ENCODE results near the gene SOAT1. TPM values are rescaled to one million over a fixed set of nuclear protein-coding genes. Genes with fewer than 3 reads are reported as not detected.

The SOAT1 gene
- polyA plus RNA-seq, 2 of the 4 experiments (the other 2 are of a cell fraction): 19.0 to 62.1 TPM

DNA sequence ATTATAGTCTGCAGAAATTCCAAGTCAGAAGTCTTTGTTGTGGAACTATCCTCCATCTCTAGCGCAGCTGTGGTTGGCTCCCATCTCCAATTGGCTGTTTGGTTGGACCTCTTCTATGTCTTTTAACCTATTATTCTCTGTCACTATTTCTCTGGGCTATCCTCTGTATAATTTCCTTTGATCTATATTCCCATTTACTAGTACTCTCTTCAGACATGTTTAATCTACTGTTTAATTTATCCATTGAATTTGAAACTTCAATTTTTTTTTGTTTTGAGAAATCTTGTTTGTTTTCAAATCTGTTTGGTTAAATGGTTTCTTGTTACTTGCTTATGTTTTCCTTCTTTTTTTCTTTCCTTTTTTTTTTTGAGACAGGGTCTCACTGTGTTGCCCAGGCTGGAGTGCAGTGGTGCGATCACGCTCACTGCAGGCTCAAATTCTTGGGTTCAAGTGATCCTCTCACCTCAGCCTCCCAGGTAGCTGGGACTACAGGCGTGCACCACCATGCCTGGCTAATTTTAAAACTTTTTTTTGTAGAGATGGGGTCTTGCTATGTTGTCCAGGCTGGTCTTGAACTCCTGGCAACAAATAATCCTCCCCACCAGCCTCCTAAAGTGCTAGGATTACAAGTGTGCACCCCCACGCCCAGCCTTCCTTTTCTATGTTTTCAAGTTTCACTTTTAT, 28.1 kb downstream of the SOAT1 start:
- no peaks in the 10 kb centered on the region for H3K9me3 ChIP-seq
- WGBS (ENCODE audit: missing lambda C conversion rate): 89% methylated on average over 5 of the region's 5 CpGs
- no peak for TF ChIP-seq HEYL (CRISPR knock-in tag; IDR thresholded peaks at IDR 0.05)
- TF ChIP-seq POLR2AphosphoS2 (conservative IDR thresholded peaks at IDR 0.05; ENCODE audit: low read length): no peak
- no peak for TF ChIP-seq NPAS2 (CRISPR knock-in tag; IDR thresholded peaks at IDR 0.05; ENCODE audit: borderline replicate concordance)
- TF ChIP-seq MAZ (IDR thresholded peaks at IDR 0.05; ENCODE audit: borderline replicate concordance, low read depth, low read length): no peak
- TF ChIP-seq RCOR1 (IDR thresholded peaks at IDR 0.05; ENCODE audit: low read depth, low read length): no peak
- no peak for TF ChIP-seq RARB (CRISPR knock-in tag; IDR thresholded peaks at IDR 0.05)
- TF ChIP-seq TFCP2L1 (CRISPR knock-in tag; IDR thresholded peaks at IDR 0.05): no peak
- TF ChIP-seq JUN (IDR thresholded peaks at IDR 0.05): no peak
- TF ChIP-seq RFX5 (IDR thresholded peaks at IDR 0.05): no peak
- no peak for TF ChIP-seq CHD4 (IDR thresholded peaks at IDR 0.05; ENCODE audit: borderline replicate concordance)
- no peak for TF ChIP-seq PHF8 (IDR thresholded peaks at IDR 0.05; ENCODE audit: borderline replicate concordance, low read depth)
- TF ChIP-seq, protein P1, sequence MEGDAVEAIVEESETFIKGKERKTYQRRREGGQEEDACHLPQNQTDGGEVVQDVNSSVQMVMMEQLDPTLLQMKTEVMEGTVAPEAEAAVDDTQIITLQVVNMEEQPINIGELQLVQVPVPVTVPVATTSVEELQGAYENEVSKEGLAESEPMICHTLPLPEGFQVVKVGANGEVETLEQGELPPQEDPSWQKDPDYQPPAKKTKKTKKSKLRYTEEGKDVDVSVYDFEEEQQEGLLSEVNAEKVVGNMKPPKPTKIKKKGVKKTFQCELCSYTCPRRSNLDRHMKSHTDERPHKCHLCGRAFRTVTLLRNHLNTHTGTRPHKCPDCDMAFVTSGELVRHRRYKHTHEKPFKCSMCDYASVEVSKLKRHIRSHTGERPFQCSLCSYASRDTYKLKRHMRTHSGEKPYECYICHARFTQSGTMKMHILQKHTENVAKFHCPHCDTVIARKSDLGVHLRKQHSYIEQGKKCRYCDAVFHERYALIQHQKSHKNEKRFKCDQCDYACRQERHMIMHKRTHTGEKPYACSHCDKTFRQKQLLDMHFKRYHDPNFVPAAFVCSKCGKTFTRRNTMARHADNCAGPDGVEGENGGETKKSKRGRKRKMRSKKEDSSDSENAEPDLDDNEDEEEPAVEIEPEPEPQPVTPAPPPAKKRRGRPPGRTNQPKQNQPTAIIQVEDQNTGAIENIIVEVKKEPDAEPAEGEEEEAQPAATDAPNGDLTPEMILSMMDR (IDR thresholded peaks at IDR 0.05): no peak
- no peak for TF ChIP-seq RNF2 (IDR thresholded peaks at IDR 0.05; ENCODE audit: borderline replicate concordance, low read depth)
- H3K4me3 ChIP-seq: no peak overlapping the region
- no peak overlapping the region for H3K27ac ChIP-seq
- FAIRE-seq (no peak), DNase-seq (ENCODE audit: low read depth in 1 of 2, low spot score in 1 of 2) (no peak), ATAC-seq (no peak)
- ChIA-PET POLR2A (no interaction called here), CTCF (no interaction called here)
- H3K4me1 ChIP-seq: no peaks in the 10 kb centered on the region
- H3K4me2 ChIP-seq: no peak overlapping the region

DNA sequence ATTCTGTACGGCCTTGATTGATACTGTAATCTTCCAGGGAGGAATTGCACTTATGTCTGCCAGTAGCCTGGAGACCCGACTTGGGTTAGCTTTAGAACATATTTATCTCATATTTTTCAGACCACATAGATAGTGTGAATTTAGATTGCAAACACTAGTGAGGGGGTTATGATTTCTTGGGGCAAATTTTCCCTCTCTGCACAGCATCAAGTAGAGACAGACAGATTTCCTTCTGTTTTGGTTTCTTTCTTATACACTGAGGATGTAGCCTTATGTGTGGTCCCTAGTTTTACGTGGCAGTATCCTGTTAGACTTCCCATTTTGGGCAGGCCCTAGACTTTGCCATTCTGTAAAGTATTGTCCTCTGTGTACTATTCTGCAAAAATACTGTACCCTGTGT, 29.0 kb downstream of the SOAT1 start:
- ATAC-seq: no peak
- FAIRE-seq: no peak
- Histone ChIP-seq H3K4me2 (no peak overlapping the region), H3K4me1 (no peaks in the 10 kb centered on the region), H3K4me3 (no peak overlapping the region), H3K9me3 (no peaks in the 10 kb centered on the region), H3K27ac (no peak overlapping the region)
- TF ChIP-seq, protein P2, sequence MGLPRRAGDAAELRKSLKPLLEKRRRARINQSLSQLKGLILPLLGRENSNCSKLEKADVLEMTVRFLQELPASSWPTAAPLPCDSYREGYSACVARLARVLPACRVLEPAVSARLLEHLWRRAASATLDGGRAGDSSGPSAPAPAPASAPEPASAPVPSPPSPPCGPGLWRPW (IDR thresholded peaks at IDR 0.05): no peak
- TF ChIP-seq EHMT2 (IDR thresholded peaks at IDR 0.05; ENCODE audit: low read depth) (no peak), BHLHE40 (IDR thresholded peaks at IDR 0.05; ENCODE audit: low read depth, low read length) (no peak), FOSB (CRISPR knock-in tag; IDR thresholded peaks at IDR 0.05) (no peak), NR3C1 (IDR thresholded peaks at IDR 0.05) (no peak), NFE2L2 (conservative IDR thresholded peaks at IDR 0.05; ENCODE audit: low read length) (no peak), RNF2 (IDR thresholded peaks at IDR 0.05; ENCODE audit: borderline replicate concordance, low read depth) (no peak), ZC3H11A (IDR thresholded peaks at IDR 0.05) (no peak)
- TF ChIP-seq, protein P3, sequence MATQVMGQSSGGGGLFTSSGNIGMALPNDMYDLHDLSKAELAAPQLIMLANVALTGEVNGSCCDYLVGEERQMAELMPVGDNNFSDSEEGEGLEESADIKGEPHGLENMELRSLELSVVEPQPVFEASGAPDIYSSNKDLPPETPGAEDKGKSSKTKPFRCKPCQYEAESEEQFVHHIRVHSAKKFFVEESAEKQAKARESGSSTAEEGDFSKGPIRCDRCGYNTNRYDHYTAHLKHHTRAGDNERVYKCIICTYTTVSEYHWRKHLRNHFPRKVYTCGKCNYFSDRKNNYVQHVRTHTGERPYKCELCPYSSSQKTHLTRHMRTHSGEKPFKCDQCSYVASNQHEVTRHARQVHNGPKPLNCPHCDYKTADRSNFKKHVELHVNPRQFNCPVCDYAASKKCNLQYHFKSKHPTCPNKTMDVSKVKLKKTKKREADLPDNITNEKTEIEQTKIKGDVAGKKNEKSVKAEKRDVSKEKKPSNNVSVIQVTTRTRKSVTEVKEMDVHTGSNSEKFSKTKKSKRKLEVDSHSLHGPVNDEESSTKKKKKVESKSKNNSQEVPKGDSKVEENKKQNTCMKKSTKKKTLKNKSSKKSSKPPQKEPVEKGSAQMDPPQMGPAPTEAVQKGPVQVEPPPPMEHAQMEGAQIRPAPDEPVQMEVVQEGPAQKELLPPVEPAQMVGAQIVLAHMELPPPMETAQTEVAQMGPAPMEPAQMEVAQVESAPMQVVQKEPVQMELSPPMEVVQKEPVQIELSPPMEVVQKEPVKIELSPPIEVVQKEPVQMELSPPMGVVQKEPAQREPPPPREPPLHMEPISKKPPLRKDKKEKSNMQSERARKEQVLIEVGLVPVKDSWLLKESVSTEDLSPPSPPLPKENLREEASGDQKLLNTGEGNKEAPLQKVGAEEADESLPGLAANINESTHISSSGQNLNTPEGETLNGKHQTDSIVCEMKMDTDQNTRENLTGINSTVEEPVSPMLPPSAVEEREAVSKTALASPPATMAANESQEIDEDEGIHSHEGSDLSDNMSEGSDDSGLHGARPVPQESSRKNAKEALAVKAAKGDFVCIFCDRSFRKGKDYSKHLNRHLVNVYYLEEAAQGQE (IDR thresholded peaks at IDR 0.05): no peak
- no peak for DNase-seq (ENCODE audit: low read depth in 1 of 2, low spot score in 1 of 2)
- 85% methylated on average over 3 of the region's 3 CpGs for WGBS (ENCODE audit: missing lambda C conversion rate)
- ChIA-PET CTCF (interaction anchor here (1.7 kb wide), 1 partner anchor 71 kb away, joined by 3 read pairs; no protein-coding TSS in a partner anchor), POLR2A (no interaction called here)
